ENCODE results near the gene SLCO4A1.

Gene SLCO4A1

DNA sequence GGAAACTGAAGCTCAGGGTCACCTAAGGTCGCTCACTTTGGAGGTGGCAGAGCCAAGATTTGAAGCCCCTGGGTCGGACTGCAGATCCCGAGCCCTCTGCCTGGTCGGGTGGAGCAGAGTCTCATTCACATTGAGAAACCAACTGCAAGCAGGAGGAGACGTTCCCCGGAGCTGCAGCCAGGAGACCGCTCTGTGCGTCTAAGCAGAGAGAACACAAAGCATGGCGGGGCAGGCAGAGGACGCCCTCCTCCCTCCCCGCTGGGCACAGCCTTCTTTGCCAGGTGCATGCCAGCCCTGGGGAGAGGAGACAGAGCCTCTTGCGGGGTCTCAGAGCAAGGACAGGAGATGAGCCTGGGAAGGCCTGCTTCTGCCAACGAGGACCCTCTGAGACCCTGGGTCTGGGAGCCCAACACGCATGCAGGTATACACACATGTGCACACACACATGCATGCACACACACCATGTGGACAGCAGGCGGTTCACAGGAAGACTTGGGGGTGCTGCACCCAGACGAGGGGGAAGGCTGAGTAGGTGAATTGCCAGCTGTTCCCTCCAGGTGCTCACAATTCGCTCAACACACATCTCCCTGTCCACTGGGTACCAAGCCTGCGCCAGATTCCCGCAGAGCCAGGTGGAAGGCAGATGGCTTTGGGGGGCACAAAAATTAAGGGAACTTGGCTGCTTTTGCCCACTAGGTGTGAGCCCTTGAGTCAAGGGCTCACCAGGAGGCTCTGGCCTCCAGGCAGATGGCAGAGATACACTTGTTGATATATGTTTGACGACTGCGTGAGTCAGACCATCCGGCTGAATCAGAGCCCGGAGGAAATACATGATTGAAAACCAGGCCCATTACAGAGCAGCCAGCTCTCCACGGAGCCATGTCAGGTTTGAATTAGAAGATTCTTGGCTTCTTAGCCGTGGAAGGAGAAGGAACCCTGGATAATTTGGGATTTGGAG is 60.9 kb downstream of the SLCO4A1 start:
- H3K27ac ChIP-seq: no peak overlapping the region
- H3K4me1 ChIP-seq (ENCODE audit: control insufficient read depth in 1 of 2, insufficient read depth in 1 of 2, low read depth in 1 of 2, low read length in 1 of 2): peaks cover 2 to 5% of the 10 kb centered on the region in 2 experiments
- peaks cover 20% of the 10 kb centered on the region for H3K27me3 ChIP-seq
- no peak for TF ChIP-seq CTCF (IDR thresholded peaks at IDR 0.05)
- no peaks in the 10 kb centered on the region for H3K36me3 ChIP-seq
- no peaks in the 10 kb centered on the region for H3K9me3 ChIP-seq
- no peak overlapping the region for H3K4me3 ChIP-seq (ENCODE audit: low read depth in 1 of 2, low read length in 1 of 2)

- no peaks in the 10 kb centered on the region for H3K9me3 ChIP-seq
- peaks cover 26% of the 10 kb centered on the region for H3K27me3 ChIP-seq
- H3K4me1 ChIP-seq (ENCODE audit: control insufficient read depth in 1 of 2, insufficient read depth in 1 of 2, low read depth in 1 of 2, low read length in 1 of 2): peaks cover 3 to 10% of the 10 kb centered on the region in 2 experiments
- H3K4me3 ChIP-seq (ENCODE audit: low read depth in 1 of 2, low read length in 1 of 2): no peak overlapping the region
- TF ChIP-seq CTCF (IDR thresholded peaks at IDR 0.05): no peak
- H3K27ac ChIP-seq: no peak overlapping the region
- no peaks in the 10 kb centered on the region for H3K36me3 ChIP-seq
Observed at GRCh38 chr20:62703853-62704228, 61.5 kb downstream of the SLCO4A1 start.

GRCh38 chr20:62704341-62704948 is 62.1 kb downstream of the SLCO4A1 start:
- TF ChIP-seq CTCF (IDR thresholded peaks at IDR 0.05): no peak
- Histone ChIP-seq H3K27me3 (peaks cover 33% of the 10 kb centered on the region), H3K9me3 (no peaks in the 10 kb centered on the region), H3K4me3 (ENCODE audit: low read depth in 1 of 2, low read length in 1 of 2) (no peak overlapping the region), H3K27ac (no peak overlapping the region), H3K4me1 (ENCODE audit: control insufficient read depth in 1 of 2, insufficient read depth in 1 of 2, low read depth in 1 of 2, low read length in 1 of 2) (peaks cover 7 to 15% of the 10 kb centered on the region in 2 experiments), H3K36me3 (no peaks in the 10 kb centered on the region)

DNA sequence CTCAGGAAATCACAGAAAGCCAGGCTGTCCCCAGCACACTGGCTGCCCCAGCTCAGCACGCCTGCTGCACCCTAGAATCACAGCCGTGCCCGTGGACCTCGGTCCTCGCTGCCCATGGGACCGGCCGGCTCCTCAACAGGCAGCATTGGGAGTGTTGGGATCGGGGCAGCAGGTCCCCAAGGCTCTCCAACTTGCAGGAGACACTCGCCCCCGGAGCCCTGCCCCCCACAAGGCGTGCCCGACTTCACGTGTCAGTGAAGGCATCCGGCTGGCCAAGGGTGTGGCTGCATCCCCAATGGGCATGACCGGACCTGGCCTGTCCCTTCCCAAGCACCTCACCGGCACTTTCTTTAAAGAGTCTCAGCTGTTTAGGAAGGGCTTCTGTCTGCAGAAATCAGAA is 63.3 kb downstream of the SLCO4A1 start:
- peaks cover 7 to 15% of the 10 kb centered on the region in 2 experiments for H3K4me1 ChIP-seq (ENCODE audit: control insufficient read depth in 1 of 2, insufficient read depth in 1 of 2, low read depth in 1 of 2, low read length in 1 of 2)
- H3K27me3 ChIP-seq: peaks cover 44% of the 10 kb centered on the region

GRCh38 chr20:62706344-62706743 is 64.0 kb downstream of the SLCO4A1 start:
- H3K27ac ChIP-seq: no peak overlapping the region
- H3K4me1 ChIP-seq (ENCODE audit: control insufficient read depth in 1 of 2, insufficient read depth in 1 of 2, low read depth in 1 of 2, low read length in 1 of 2): peaks cover 7 to 15% of the 10 kb centered on the region in 2 experiments
- no peaks in the 10 kb centered on the region for H3K9me3 ChIP-seq
- H3K36me3 ChIP-seq: no peaks in the 10 kb centered on the region
- no peak overlapping the region for H3K4me3 ChIP-seq (ENCODE audit: low read depth in 1 of 2, low read length in 1 of 2)
- peaks cover 52% of the 10 kb centered on the region for H3K27me3 ChIP-seq
- TF ChIP-seq CTCF (IDR thresholded peaks at IDR 0.05): no peak

More for the DNA sequence above, 63.3 kb downstream of the SLCO4A1 start:
- H3K9me3 ChIP-seq: no peaks in the 10 kb centered on the region
- H3K36me3 ChIP-seq: no peaks in the 10 kb centered on the region
- H3K27ac ChIP-seq: no peak overlapping the region
- H3K4me3 ChIP-seq (ENCODE audit: low read depth in 1 of 2, low read length in 1 of 2): no peak overlapping the region
- TF ChIP-seq CTCF (IDR thresholded peaks at IDR 0.05): no peak
